Activated CD4-positive, alpha-beta T cell treated with anti-CD3 and anti-CD28 coated beads, Interleukin-2, amount 10 ng/mL, durations not matched to agents 24 days and 14 days (primary cell): ENCODE measurements around the gene GOLGA6L4. TPM values are rescaled to one million over a fixed set of nuclear protein-coding genes. Genes with fewer than 3 reads are reported as not detected.
A peak's percentile ranks its signal among the peaks of the same experiment; 100 is the strongest.
"Not testable (repeated sequence)": the region's sequence is repeated elsewhere in the genome, so short reads cannot be mapped to it uniquely, and the experiment has no call there.

Experiments
- DNase-seq: peaks from one replicate; pipeline ENCODE4 v3.0.0; 2022
- H3K27ac Mint-ChIP-seq: one replicate; pipeline ENCODE4 v1.8.0; 2022; ENCODE audit warnings: mild to moderate bottlenecking, mixed read lengths
- H3K27me3 Mint-ChIP-seq: one replicate; pipeline ENCODE4 v1.8.0; 2022; ENCODE audit warnings: mixed read lengths
- H3K36me3 Mint-ChIP-seq: one replicate; pipeline ENCODE4 v1.8.0; 2022; ENCODE audit warnings: low read depth, mild to moderate bottlenecking, mixed read lengths
- H3K4me1 Mint-ChIP-seq: one replicate; pipeline ENCODE4 v1.8.0; 2021; ENCODE audit warnings: mixed read lengths
- H3K4me3 Mint-ChIP-seq: one replicate; pipeline ENCODE4 v1.8.0; 2022; ENCODE audit warnings: mild to moderate bottlenecking, moderate library complexity, mixed read lengths
- H3K9me3 Mint-ChIP-seq: one replicate; pipeline ENCODE4 v1.8.0; 2021; ENCODE audit warnings: mixed read lengths
- intact Hi-C: fragments of 100-400 bp; cut with micrococcal nuclease; formaldehyde crosslinking; loops from one replicate; pipeline ENCODE4 v1.15.1; 2023
- total RNA-seq: library from RNA; stranded (reverse); gene quantifications from 2 replicates; pipeline ENCODE4 v1.2.3, GENCODE V29; 2022

The GOLGA6L4 gene, protein sequence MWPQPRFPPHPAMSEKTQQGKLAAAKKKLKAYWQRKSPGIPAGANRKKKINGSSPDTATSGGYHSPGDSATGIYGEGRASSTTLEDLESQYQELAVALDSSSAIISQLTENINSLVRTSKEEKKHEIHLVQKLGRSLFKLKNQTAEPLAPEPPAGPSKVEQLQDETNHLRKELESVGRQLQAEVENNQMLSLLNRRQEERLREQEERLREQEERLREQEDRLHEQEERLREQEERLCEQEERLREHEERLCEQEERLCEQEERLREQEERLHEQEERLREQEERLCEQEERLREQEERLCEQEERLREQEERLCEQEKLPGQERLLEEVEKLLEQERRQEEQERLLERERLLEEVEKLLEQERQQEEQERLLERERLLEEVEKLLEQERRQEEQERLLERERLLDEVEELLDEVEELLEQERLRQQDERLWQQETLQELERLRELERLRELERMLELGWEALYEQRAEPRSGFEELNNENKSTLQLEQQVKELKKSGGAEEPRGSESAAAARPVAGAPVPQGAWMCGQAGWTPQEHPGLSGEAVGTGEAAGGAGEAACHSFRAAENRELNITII
- total RNA-seq = 1.1 and 1.7 TPM in 2 replicates

GRCh38 chr15:84235573-84235972 is at the start of gene GOLGA6L4:
Gene GOLGA6L4, plus strand, starts transcription at chr15:84235773. Its CDS starts 62 bp downstream, at chr15:84235835.
- H3K27me3 Mint-ChIP-seq, H3K4me3 Mint-ChIP-seq, H3K36me3 Mint-ChIP-seq, H3K4me1 Mint-ChIP-seq, DNase-seq, H3K27ac Mint-ChIP-seq, intact Hi-C loops, H3K9me3 Mint-ChIP-seq: not testable (repeated sequence)

- intact Hi-C loops, H3K9me3 Mint-ChIP-seq, DNase-seq, H3K36me3 Mint-ChIP-seq, H3K27ac Mint-ChIP-seq, H3K4me1 Mint-ChIP-seq, H3K4me3 Mint-ChIP-seq, H3K27me3 Mint-ChIP-seq: not testable (repeated sequence)
Observed at GRCh38 chr15:84192982-84193381, 42.6 kb upstream of the GOLGA6L4 start.

- intact Hi-C loops, DNase-seq, H3K4me1 Mint-ChIP-seq, H3K4me3 Mint-ChIP-seq, H3K27ac Mint-ChIP-seq, H3K9me3 Mint-ChIP-seq, H3K36me3 Mint-ChIP-seq, H3K27me3 Mint-ChIP-seq: not testable (repeated sequence)
Observed at GRCh38 chr15:84195603-84196002, 40.0 kb upstream of the GOLGA6L4 start.

DNA sequence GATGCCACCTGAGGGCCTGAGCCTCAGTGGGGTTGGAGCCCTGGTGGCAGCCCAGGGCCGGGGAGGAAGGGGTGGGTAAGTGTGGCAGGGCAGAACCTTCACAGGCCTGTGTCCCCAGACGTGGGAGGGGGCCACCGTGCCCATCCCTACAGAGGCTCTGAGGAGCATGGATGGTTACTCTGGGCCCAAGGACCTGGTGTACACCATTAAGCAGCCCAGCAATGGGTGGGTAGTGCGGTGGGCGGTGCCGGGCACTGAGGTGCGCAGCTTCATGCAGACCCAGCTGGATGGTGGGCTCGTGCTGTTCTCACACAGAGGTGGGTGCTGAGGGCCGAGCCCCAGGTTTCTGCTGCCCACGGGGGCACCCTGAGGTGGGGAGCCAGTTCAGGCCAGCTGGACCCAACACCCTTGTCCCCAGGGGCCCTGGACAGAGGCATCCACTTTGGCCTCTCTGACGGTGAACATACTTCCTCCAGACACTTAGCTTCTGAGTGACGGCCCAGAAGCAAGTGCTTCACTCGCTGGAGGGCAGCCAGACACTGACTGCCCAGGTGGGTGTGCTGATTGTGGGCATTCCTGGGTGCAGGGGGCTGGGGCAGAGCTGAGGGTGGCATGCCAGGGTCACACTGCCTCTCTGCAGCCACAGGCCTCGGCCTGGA is 38.9 kb upstream of the GOLGA6L4 start:
- H3K36me3 Mint-ChIP-seq, H3K9me3 Mint-ChIP-seq, DNase-seq, H3K27me3 Mint-ChIP-seq, H3K4me3 Mint-ChIP-seq, H3K27ac Mint-ChIP-seq, H3K4me1 Mint-ChIP-seq, intact Hi-C loops: not testable (repeated sequence)

GRCh38 chr15:84199865-84200264 is 35.7 kb upstream of the GOLGA6L4 start:
- not testable (repeated sequence) for H3K4me3 Mint-ChIP-seq, H3K36me3 Mint-ChIP-seq, H3K27me3 Mint-ChIP-seq

DNA sequence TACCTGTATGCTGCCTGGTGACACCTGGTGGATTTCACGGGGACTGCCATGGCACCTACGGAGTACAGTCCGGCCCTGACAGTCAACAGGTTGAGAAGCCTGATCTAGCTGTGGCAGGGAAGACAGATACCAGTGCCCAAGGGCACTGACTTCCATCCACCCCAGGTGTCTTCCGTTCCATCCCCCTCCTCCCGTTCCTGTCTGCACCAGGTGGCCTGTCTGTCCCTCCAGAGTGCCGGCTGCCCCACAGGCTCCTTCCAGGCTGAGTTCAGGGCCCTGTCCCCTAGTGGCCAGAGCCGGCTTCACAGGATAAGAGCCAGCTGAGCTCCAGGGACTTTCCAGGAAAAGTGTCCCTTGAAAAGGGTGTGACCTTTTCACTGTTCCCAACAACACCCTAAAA is 10.9 kb downstream of the GOLGA6L4 start:
- H3K9me3 Mint-ChIP-seq, intact Hi-C loops, H3K27ac Mint-ChIP-seq, H3K36me3 Mint-ChIP-seq, H3K27me3 Mint-ChIP-seq, H3K4me1 Mint-ChIP-seq: not testable (repeated sequence)
- DNase-seq = peak; percentile 66
- peak overlapping the region; percentile 41 for H3K4me3 Mint-ChIP-seq

More at GRCh38 chr15:84199865-84200264, 35.7 kb upstream of the GOLGA6L4 start:
- H3K4me1 Mint-ChIP-seq, intact Hi-C loops, H3K27ac Mint-ChIP-seq, H3K9me3 Mint-ChIP-seq: not testable (repeated sequence)
- DNase-seq = peak; percentile 19
